ENCODE measurements around the gene BRD2.
"Not testable (repeated sequence)": the region's sequence is repeated elsewhere in the genome, so short reads cannot be mapped to it uniquely, and the experiment has no call there.

BRD2 gene

DNA sequence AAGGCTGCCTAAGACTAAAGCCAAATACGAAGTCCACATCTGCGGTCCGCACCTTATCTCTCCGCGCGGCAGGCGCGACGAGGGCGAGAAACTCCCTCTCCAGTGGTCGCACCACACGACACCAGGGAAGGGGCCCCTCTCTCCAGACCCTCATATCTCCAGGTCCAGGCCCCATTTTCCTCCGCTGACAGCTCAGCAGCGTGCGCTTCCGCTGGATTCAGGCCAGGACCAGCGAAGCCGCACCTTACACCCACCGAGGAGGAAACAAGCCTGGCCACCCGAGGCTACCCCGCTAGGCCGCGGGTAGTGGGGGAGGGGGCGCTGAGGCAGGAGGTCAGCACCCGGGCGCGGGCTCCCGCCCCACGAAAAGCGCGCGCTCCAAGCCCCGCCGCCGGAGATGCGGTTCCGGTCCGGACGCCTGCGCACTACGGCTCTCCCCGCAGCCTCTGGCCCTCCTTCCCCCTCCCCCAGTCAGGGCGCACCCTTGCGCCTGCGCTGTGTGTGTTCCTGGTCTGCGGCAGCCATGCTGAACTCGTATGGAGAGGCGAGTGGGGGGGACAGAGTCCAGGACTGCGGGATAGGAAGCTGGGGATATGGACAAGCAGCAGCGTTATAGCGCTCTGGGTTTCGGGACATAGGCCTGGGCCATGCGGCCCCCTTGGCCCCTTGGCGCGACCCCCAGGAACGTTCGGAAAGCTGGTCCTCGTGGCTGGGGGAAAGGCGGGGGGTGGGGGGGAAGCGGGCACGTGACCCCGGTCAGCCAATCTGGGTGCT lies at the start of gene BRD2:
TSS of gene BRD2 (plus strand) at position 502 of the 774 bp plus-strand sequence. CDS start 4,305 bp downstream, outside the sequence.
- peak; percentile 99 for DNase-seq

DNA sequence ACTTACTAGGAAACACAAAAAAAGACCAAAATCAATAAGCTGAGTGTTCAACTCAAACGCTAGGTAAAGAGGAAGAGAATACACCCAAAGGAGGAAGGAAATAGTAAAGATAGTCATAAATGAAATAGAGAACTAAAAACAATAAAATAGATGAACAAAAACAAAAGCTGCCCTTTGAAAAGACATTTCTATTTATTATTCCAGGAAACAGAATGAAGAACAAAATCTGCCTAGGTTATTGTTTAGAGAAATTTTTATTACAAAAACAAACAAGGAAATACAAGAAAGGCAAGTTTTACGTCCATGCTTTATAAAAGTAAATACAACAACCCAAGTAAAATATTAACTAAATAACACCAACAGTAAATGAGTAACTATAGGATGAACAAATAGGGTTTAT lies 47.7 kb upstream of the BRD2 start:
- no peak for DNase-seq

DNA sequence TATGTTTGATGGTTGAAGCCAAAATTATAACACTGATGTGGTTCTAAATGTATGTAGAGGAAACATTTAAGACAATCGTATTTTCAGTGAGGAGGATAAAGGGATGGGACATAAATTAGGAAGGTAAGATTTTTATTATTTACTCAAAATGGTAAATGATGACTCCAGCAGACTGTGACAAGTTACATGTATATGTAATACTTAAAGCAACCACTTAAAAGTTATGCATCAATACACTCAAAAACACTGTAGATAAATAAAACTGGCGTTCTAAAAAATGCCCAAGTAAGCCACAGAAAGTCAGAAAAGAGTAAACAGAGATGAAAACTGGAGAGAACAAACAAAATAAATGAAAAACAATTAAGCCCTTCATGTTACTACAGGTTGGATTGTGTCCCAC lies 46.3 kb upstream of the BRD2 start:
- no peak for DNase-seq

DNA sequence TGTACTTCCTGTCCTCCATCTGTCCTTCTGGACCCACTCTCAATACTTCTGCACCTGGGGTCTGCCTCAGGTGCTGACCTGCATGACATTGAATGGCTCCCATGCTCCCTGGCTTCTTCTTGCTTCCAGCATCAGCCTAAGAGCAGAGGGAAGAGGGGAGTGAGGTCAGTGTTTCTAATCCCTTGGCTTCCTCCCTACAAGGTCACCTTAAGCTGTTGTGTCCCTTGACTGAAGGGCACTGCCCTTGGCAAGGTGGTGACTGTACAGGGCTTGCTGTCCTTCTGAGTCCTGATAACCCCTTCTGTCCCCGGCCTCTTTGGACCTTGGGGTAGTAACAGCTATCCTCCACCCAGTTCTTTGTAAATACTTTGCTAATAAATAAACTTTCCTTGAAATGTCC lies 37.2 kb upstream of the BRD2 start:
- no peak for DNase-seq

- DNase-seq = no peak
These were observed 36.1 kb upstream of the BRD2 start for GRCh38 chr6:32932132-32932868.

GRCh38 chr6:32933661-32934085 lies 34.7 kb upstream of the BRD2 start:
- DNase-seq = peak; percentile 86

GRCh38 chr6:32935551-32936238 lies 32.7 kb upstream of the BRD2 start:
- DNase-seq = no peak

GRCh38 chr6:32936239-32937152 lies 31.9 kb upstream of the BRD2 start:
- DNase-seq = no peak

DNA sequence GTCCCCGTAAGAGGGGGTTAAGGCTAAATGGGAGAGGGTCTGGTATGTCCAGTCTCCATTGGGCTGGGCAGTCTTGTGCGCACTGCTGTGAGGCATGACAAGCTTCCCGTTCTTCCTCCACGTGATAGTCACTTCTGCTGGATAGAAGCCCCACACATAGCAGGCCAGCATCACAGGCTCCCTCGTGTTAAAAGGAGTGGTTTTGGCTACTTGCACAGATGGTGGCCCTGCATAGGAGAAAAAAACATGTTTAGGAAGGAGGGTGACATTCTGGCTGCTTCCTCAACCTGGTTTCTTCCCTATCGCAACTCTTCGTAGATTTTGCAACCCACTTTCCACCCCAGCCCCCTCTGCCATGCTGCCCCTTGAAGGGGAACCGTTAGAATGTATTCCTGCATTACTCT lies 31.2 kb upstream of the BRD2 start:
- no peak for DNase-seq

- DNase-seq = no peak
These were observed 29.9 kb upstream of the BRD2 start for GRCh38 chr6:32938494-32938893.

DNA sequence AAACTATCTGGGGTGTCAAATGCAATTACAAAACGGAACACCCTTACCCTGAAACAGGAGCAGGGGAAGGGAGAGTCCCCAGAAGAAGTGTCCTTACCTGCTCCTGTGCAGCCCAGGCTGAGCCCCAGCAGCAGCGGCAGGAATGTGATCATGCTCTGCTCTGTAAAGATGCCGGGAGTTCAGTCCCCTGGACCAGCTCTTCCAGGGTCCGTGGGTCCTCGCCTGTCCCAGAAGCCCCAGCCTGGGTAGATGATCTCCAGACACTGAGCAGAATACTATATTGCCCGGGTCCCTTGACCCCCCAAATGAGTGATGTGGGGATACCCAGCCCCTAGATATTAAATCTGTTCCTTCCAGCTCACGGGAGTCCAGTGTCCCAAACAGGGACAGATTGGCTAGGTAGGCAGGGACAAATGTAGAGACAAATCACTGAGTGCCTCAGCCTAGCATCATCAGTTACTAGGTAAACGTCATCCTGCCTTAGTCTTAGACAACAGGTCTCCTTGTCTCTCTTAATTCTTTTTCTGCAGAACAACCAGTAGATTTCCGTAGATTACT lies 27.7 kb upstream of the BRD2 start, which contains the start of gene HLA-DMB:
TSS of gene HLA-DMB (minus strand) at position 373 of the 558 bp plus-strand sequence. CDS start at position 152, 221 bp downstream.
- peak; percentile 78 for DNase-seq

DNA sequence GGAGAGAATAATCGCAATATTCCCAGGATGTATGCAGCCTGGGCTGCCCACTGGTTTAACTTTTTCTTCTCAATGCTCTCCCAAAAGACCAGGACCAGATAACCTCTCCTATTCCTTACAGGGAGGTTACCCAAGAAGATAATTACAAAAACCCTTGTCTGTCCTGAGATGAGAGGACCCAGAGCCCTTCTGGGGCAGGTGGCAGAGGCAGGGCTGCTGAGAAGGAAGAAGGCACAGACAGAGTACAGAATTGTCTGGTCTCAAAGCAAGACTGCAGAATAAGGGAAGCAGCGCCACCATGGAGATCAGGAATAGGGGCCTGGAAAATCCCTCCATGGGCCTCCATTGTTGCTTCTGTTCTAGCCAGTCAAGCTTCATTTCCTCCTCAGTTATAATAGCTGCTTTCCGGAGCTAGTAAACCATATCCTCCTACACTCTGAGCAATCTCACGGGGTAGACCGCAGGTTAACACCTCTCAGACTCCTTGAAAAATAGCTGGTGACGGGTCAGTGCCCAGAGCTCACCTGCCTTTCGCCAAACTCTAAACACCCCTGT lies 27.1 kb upstream of the BRD2 start:
- DNase-seq = no peak

- DNase-seq = not testable (repeated sequence)
These were observed 25.8 kb upstream of the BRD2 start for GRCh38 chr6:32942555-32943123.

- DNase-seq = no peak
These were observed 24.3 kb upstream of the BRD2 start for GRCh38 chr6:32943864-32944649.

DNA sequence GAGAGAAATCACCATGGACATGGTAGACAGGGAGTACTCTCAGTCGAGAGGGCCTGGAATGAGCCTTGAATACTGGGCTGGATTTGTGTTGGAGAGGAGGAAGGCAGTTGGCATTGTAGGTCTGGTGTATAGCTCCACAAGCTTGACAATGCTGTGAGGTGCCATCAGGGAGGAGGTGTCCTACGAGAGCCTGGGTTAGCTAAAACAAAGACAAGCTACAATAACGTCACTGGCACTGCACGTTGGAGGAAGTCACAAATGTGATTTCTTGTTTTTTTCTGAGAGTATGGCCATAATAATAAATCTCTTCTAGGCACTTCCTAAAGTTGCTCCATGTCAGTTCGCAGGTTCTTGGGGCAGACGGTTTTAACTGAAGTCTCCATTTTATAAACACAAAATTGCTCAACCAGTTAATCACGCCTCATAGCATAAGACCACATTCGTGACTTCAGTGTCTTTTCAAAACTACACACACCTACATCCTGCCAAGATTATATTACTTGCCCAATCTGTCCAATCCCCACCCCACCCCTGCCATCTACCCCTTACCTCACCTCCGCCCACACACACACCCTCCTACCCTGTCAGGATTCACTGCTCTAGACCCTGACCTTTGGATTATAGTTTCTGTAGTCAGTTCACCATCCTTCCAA lies 23.2 kb upstream of the BRD2 start:
- DNase-seq = no peak

DNA sequence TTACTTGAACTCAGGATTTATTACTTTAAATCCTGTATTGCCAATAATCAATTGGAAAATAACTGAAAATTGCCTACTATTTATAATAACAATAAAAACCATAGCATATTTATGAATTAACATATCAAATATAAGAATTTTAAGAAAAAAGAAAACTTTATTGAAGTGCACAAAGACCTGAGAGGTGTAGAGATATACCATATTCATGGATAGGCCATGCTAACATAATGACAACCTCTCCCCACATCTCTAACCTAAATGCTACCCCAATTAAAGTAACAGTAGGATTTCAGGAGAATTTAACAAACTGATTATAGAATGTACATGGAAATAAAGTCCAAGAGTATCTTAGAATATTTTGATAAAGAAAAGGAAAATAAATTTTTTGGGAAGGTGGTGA lies 22.4 kb upstream of the BRD2 start:
- no peak for DNase-seq

DNA sequence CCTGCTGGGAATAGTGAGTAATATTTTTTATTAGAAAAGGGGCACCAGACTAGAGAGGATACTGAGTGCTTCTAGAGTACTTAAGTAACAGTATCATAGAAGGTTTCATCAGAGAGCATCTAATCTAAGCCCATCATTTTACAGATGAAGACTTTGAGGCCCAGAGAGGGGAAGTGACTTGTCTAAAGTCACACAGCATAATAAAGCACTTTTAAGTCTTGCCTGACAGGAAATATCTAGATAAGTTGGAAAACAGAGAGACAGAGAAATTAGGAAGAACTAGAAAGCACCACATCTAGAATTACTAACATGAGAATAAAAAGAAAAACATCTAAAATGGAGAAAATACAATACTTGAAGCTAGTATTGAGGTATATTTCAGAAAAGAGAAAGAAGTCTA lies 21.5 kb upstream of the BRD2 start:
- DNase-seq = no peak

GRCh38 chr6:32947552-32948465 lies 20.6 kb upstream of the BRD2 start:
- peak; percentile 62 for DNase-seq

DNA sequence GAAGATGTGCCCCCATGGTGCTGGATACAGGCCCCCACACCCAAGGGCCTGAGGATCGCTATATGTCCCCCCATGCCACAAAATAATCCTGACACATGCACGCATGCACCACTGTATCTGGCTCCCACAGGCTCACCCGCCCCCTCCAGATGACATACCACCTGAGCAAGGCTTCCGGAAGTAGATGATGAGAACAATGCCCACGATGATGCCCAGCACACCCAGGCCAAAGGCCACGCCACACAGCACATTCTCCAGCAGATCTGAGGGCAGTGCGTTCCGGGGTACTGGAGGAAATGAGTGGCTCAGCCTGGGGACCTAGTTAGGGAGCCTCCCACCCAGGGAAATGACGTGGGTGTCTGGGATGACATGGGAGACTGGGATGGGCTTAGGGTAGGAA lies 19.3 kb upstream of the BRD2 start:
- DNase-seq = no peak

Measured in eye (tissue), 1 donor.